ENCODE data around the gene SEMA3F.

SEMA3F gene

GRCh38 chr3:50121072-50122032 lies 33.8 kb upstream of the SEMA3F start:
- H3K4me3 ChIP-seq (ENCODE audit: low read length), result no peak overlapping the region
- TF ChIP-seq CTCF (conservative IDR thresholded peaks at IDR 0.05; ENCODE audit: low read length), result peak; percentile 84
- DNase-seq (ENCODE audit: low read depth), result peak; percentile 78

GRCh38 chr3:50122071-50122470 lies 33.1 kb upstream of the SEMA3F start:
- no peak overlapping the region for H3K4me3 ChIP-seq (ENCODE audit: low read length)
- 0 out of 2 replicates have a peak, but pooled peaks have one; percentile 1 for TF ChIP-seq CTCF (conservative IDR thresholded peaks at IDR 0.05; ENCODE audit: low read length)
- DNase-seq (ENCODE audit: low read depth), result no peak

GRCh38 chr3:50122661-50123391 lies 32.3 kb upstream of the SEMA3F start:
- TF ChIP-seq CTCF (conservative IDR thresholded peaks at IDR 0.05; ENCODE audit: low read length), result no peak
- DNase-seq (ENCODE audit: low read depth), result no peak
- no peak overlapping the region for H3K4me3 ChIP-seq (ENCODE audit: low read length)

- no peak overlapping the region for H3K4me3 ChIP-seq (ENCODE audit: low read length)
- TF ChIP-seq CTCF (conservative IDR thresholded peaks at IDR 0.05; ENCODE audit: low read length), result no peak
- DNase-seq (ENCODE audit: low read depth), result no peak
Measured at GRCh38 chr3:50123394-50124051, 31.6 kb upstream of the SEMA3F start.

- no peak for TF ChIP-seq CTCF (conservative IDR thresholded peaks at IDR 0.05; ENCODE audit: low read length)
- DNase-seq (ENCODE audit: low read depth), result no peak
- no peak overlapping the region for H3K4me3 ChIP-seq (ENCODE audit: low read length)
Measured at GRCh38 chr3:50124052-50124799, 30.9 kb upstream of the SEMA3F start.

GRCh38 chr3:50124800-50125178 lies 30.3 kb upstream of the SEMA3F start:
- no peak overlapping the region for H3K4me3 ChIP-seq (ENCODE audit: low read length)
- DNase-seq (ENCODE audit: low read depth), result peak; percentile 33
- no peak for TF ChIP-seq CTCF (conservative IDR thresholded peaks at IDR 0.05; ENCODE audit: low read length)

Data from AG10803 (cell line).